Esophagus mucosa (tissue), 1 donor: ENCODE results near the gene ATP7B. TPM values are rescaled to one million over a fixed set of nuclear protein-coding genes. Genes with fewer than 3 reads are reported as not detected.

ENCODE experiments used
- ATAC-seq: fragments of 200-7000 bp; cut with Tn5 transposase; one replicate; pipeline ENCODE4 v1.9.1; 2020
- total RNA-seq: library from RNA; stranded (reverse); gene quantifications from one replicate; pipeline ENCODE4 v1.2.4, GENCODE V29; 2023
- donor health status: DM: yes; HTN: yes; CAD: no.

The ATP7B gene
- total RNA-seq, 1 donor from 2014 or later, result 0.92 TPM

DNA sequence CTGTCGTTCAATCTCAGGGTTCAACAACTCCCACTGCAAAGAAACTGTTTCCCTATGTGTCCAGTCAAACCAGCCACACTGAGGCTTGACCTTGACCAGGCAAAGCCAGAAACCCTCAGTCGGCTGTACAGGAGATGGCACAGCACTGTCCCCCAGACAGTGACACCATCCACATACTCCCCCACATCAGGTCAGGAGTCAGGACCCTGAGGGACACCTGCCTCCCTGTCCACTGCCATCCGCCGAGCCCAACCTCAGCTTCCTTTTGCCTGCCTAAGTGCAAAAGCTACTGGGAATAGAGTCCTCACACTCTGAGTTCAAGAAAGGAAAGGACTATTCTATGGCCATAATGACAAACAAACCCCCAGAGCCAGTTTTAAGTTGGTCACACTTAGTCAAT, 66.8 kb downstream of the ATP7B start:
- ATAC-seq, result no peak

DNA sequence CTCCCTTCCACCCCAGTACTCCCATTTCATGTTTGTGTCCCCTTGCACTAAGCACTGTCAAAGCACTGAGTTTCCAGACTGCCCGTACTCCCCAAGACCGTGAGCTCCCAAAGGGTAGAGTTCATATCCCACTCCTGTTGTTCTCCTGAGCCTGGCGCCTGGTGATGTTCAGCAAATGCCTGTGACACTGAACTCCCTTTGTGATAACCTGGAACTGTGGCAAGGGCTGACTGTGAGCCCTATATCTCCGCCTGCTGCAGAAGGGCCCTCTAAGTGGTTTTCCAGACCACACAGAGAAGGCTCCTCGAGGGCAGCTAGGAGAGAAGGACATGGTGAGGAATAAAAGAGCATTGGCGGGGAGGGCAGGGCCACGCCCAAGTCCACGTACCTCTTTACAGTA, 67.5 kb downstream of the ATP7B start:
- no peak for ATAC-seq

DNA sequence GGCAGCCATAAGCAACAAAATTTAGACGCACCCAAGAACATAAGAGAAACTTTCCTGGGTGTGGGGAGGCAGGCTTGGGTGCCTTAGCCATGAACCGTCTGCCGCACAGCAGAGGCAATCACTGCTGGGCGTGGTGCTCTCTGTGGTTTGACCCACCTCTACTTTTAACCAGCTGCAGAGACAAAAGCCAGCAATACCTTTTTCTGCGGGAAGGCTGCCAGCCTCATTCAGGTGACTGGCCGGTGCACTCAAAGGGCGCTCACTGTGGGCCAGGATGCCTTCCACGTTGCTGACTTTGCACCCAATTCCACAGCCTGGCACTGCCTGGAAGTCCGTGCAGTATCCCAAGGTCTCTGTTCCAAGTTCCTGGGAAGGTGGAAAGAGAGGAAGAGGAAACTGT, 69.1 kb downstream of the ATP7B start:
- peak; percentile 66 for ATAC-seq

DNA sequence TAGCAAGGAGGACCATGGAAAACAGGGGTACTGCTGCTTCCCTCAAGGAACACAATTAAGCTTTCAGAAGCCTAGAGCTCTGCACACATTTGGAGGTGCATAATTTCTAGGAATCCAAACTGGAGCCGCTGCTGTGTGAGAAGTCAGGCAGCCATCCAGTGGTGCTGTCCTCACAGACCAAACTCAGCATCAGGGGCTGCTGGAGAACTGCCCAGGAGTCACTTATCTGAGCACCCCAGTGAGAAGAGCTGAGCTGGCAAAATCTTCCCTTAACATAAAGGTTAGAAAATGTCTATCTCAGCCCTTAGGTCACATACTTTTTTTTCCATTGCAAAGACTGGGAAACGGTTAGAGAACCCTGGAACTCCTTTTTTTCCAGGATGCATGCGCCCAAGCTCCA, 72.8 kb downstream of the ATP7B start:
- ATAC-seq, result no peak

DNA sequence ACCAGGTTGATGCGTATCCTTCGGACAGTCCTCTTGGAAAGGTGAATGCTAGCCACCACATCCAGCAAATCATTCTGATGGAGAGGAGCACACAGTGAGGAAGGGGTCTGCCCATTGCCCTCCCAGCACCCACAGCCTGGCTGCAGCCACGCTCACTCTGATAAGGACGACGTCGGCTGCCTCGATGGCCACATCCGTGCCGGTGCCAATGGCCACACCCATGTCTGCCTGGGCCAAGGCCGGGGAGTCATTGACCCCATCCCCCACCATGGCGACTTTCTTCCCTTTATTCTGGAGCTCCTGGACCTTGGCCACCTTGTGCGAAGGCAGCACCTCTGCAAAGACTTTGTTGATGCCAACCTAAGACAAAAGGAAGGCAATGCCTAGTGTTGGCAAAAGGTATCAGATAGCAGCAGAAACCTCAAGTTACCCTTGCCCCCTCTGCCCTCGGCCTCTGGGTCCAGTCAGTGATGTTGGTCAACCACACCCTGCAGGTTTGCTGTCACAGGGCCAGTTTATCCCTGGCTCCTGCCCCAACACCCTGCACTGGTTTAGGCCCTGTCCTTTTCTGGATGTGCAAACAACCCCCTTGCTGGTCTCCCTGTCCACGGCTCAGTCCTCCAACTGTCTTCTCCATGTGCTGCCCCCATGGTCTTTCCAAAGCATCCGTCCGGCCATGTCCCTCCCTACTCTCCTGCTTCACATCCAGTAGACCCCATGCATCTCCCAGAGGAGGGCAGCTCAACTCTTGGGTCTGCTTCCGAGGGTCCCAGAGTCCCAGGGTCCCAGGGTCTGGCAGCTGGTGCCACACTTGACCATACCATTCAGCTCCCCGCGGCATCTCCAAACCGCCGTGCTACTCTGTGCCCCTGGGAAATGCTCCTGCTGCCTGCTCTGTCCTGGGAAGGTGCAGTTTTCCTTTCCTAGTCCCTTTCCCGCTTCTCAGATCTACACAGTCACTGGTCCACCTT, 73.6 kb downstream of the ATP7B start:
- ATAC-seq, result no peak

DNA sequence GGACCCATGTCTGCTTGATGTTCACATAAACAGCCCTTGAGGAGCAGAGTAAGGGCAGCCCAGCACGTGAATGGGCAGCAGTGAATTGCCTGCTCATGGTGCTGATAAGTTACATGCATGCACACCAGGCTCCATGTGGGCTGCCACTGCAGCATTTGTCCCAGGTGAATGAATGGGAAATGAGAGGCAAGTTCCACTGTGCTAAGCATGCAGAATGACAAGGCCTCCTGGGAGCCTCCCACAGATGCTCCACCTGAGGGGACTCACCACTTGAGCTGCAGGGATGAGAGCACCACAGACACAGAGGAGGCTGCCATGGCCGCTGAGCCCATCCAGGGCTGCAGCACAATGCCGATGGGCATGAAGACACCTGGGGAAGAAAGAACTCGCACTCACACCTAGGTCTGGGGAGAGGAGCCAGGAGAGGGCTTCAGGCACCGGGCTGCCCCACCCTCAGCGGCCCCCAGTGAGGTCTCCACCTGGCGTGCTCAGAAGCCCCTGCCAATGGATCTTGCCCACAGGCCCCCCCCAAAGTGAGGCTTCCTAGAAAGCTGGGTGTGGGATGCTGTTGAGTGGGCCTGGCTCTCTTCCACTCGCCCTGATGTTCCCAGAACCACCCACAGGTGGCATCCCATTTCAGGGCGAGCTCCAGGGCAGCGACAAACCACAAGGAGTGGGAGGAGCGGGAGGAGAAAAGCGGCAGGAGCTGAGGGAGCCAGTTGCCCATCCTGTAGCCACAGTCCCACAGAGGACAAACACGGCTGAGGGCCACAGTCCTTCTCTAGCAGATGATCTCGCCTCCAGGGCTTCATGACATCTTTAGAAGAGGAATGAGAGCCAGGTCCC, 75.7 kb downstream of the ATP7B start:
- ATAC-seq, result peak; percentile 39

DNA sequence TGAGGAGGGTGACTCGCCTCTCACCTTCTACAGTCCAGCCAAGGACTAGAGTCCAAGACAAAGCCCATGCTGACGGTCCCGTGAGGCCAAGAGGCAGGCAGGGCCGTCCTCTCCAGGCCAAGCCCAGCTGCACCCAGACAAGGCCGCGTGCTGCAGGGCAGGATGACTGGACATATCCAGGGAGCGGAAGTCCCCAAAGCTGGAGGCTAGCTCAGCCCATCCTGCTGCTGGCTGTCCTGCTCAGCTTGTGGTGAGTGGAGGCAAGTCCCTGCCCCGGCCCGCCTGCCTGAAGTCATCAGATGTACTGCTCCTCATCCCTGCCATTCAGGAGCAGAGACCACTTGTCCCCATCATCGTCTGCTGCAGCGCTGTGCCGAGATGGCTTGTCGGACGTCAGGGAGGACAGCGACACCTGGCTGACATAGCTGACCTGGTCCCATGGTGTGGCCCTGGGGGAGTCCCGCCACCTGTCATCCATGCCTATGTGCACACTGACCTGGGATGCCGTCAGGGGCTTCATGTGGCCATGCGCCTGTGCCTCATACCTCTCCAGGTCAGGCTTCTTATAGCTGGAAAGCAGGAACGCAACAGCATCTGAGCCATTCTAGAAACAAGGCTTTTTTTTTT, 76.7 kb downstream of the ATP7B start:
- peak; percentile 21 for ATAC-seq

DNA sequence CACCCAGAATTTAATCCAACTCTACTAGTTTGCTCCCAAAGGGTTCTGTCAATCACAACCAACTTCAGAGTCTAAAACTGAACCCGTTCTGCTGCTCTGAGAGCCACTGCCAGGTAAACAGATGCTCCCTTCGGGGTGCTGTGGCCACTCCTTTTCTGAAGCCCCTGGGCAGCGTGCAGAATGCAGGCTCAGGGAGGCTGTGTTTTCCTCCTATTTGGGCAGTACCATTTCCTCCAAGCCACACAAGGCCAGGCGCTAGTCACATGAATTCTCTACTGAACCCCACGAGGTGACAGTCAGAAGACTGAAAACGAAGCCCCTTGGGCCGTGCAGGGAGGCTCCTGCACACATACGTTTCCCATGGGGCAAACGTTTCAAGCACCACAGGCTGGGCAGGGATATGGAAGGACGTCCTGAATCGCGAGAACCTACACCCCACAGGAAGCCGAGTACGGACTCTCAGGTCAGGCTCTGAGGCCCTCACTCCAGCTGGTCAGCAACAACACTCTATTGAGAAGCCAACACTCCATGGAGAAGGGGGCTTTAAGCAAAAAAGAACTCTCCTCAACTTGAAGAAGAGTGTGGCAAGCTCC, 77.7 kb downstream of the ATP7B start:
- no peak for ATAC-seq

DNA sequence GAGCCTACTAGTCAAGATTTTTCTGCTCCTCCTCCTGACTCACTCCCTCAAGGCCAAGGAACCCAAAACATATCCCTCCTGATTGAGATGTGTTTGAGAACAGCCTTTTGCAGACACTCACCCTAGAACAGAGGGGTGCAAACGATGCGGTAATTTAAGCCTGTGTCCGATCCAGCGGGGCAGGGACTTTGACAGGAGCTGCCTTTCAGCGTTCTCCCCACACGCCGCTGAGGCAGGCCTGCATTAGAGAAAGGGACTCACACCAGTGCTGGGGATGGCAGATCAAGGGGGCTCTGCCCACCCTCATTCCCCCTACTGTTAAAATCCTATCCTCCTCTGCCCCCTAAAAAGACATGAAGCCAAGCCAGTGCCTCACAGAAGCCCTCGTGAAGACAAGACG, 79.0 kb downstream of the ATP7B start:
- no peak for ATAC-seq

DNA sequence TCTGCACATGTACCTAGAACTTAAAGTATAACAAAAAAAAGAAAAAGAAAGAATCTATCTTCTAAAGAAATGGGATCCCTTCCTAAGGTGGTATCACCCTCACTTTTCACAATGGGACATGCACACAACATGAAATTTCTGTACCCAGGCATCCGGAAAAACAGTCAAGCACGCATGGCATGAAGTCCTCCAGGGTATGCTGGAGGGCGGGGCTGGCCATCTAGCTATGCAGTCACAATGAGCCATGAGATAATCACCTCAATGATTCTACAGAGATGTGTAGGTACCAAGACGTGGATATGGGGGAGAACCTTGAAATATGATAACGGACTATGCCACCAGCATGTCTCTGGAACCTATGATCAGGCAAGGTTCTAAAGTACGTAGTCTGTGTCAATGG, 79.6 kb downstream of the ATP7B start:
- no peak for ATAC-seq

DNA sequence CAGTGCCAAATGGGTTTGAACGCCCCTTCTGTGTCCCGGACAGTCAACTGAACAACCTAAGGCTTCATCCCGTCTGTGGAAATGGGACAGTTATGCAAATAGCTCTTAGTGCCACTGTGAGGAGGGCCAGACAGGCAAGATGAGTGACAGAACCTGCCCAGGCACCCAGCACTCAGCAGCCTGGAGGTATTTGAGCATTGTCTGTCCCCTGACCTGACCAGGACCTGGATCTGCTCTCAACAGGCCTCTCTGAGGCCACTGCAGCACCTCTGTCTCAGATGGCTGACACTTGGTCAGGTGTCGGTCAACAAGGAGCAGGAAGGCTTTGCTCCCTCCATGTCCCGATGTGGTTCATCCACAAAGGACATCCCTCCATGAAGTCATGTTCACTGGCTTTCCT, 81.6 kb downstream of the ATP7B start:
- ATAC-seq, result no peak

DNA sequence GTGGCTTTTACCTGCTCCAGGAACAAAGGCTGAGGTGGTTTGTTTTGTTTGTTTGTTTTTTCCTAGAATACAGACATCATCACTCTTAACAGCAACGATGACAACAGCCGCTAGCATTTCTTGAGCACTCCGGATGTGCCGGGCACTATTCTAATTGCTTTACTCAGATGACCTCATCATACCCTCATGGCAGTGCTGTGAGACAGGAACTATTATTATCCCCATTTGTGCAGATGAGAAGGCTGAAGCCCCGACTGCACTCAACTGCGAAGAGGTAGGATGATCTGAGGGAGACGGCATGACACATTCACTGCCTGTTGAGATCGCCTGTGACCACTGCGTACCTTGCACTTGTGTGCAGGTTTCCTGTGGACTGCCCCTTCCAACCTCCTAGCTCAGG, 83.0 kb downstream of the ATP7B start:
- no peak for ATAC-seq

DNA sequence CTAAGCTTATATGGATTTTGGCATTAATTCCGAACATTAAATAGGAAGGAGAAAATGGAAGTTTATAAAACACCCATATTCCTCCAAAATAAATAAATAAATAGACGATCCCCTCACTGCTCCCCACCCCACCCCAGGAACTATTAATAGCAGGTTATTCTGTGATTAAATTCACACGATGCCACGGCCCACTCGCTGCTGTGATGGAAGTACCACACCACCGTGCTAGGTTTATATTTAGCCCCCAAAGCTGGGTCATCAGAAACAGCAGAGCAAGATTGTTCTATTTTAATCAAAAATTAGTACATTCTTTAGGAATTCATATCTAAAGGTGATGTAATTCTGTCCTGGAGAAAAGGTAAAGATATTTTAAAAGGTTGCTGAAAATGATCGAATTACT, 84.1 kb downstream of the ATP7B start:
- ATAC-seq, result no peak

DNA sequence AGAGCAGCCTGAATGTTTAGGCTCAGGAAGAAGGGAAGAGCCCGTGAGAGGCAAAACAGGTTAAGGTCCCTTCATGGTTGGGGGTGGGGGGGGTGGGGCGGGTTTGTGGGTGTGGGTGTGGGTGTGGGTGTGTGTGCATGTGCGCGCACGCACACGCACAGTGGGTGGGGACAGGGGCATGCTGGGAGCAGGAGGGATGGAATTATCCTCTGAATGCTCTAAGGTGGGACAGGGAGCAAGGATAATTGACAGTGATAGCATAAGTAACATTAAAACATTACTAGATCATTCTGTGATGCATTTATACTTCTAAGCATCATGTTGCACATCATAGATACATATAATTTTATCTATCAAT, 84.7 kb downstream of the ATP7B start:
- no peak for ATAC-seq

DNA sequence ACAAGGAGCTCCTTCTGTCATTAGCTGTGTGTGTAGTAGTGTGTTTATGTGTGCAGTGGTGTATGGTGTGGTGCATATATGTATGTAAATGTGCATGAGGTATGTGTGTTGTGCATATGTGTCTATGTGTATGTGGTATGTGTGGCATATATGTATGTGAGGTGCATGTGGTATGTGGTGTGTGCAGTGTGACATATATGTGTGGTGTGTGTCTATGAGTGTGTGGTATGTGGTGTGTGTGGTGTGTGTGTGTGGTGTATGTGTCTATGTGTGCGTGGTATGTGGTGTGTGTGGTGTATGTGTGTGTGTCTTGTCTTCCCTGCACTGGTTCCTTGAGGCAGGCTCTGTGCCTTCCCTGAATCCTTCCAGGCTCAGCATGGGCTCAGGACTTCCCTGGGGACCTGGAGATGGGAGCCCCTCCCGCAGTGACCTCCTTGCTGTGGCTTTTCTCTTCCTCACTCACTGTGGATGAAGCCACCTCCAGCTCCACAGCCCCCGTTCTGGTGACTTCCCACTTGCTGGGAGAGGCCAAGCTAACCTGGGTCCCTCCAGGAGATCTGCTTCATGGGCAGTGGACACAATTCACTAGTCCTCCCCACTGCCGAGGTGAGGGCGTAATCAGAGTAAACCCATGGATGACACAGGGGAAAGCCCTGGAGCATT, 85.3 kb downstream of the ATP7B start:
- ATAC-seq, result no peak

DNA sequence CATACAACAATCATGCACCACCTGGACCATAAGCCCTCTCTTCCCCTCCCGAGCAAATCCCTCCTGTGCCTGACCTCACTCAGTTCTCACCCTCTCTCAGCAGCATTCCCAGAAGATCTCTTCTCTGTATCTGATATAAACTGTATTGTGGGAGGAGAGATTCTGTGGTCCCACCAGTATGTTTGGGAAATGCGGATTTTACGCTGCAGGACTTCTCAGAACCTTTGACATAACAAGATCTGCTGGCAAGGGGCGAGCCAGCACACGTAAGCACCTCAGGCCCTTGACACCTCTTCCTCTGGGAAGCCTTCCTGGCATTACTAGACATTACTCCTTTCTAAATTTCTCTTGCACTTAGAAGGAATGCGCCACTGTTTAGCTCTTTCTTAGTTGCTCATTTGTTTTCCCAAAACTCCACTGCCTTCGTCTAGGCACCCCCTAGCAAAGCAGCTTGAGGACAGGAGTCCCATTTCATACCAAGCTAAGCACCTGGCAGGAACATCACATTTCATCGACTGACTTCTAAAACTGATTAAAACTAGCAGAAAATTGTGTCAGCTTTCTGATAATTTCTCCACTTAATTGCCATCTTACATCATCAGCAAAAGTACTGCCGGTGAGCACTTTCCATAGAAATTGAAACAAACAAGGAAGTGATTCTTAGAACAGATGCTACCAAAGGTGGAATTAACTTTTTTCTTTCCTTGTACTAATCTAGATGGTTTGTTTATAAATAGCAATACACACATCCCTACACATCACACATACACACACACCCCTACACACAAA, 86.3 kb downstream of the ATP7B start:
- no peak for ATAC-seq

DNA sequence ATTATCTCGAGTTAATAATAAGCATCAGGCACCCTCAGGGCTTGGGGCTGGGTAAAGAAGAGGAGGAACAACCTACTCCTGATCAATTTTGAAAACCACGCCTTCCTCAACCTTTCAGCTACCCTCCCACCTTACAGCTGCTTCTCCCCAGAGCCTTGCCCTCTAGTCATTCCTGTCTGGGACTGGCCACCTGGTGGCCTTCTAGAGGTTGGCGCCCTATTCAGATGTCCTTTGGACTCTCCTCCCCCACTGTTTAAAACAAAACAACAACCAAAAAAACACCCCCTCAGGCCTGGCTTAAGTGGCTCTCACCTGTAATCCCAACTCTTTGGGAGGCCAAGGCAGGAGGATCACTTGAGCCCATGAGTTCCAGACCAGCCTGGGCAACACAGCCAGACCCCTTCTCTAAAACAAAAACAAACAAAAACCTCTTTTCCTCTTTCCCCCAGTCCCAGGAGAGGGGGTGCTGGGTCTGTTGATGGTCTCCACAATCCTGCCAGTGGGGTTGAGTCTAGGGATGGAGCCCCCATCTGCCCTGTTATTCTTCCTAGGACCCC, 87.2 kb downstream of the ATP7B start:
- ATAC-seq, result peak; percentile 31

DNA sequence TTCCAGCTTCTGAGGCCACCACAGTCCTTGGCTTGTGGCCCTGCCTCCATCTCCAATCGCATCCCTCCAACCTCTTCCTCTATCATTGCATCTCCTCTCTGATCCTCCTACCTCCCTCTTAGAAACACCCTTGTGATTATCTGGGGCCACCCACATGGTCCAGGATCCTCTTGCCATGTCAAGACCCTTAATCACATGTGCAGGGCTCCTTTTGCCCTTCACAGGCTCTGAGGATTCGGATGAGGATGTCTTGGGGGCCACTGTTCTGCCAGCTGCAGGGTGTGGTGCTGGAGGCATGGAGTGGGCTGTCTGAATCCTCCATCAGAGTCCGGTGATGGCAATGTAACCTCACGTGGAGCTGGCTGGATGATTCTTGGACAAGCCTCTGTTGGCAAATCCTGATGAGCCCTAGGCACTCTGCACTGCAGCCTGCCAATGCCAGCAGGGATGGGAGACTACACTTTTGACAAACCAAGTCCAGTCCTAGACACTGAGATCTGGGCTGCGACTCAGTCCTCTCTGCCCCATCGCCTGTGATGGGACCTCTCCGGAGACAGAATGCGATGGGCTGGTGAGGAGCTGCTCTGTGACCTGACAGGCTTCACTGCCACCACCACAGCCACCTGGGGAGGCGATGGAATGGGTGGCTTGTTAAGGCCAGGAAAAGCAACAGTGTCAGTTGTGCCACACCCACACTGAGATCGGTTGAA, 88.3 kb downstream of the ATP7B start:
- no peak for ATAC-seq

DNA sequence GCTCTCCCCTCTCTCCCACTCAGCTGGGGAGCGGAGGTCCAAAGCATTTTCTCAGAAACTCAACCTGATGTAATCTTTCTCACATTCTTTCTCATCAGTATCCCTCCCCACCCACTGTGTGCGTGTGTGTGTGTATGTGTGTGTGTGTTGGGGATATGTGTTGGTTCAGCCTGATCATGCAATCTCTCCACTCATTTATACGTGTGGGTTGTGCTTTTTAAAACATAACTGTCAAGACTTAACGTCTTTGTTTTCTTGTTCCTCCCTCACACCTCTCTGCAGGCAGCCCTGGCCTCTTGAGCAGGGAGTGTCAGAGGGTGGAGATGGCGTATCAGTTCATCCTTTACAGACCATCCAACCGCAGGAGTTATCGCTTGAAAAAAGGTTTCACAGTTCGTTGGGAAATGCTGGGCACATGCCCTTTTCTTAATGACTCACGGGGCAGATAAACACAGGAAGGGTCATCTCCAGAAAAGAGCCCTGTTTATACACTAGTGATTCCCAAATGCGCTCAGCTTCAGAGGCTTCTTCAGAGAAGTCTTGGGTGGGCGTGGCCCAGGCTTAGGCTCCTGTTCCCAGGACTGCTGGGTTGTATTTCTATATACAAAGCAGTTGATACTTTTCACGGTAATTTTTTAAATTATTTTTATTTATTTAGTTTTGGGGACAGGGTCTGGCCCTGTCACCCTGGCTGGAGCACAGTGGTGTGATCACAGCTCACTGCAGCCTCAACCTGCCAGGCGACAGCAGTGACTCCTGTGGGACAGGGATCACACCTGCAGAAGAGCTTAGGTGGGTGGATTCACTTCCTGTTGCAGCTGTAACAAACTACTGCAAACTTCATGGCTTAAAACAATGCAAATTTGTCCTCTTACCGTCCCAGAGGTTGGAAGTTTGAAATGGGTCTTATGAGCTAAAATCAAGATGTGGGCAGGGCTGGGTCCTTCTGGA, 89.2 kb downstream of the ATP7B start:
- ATAC-seq, result no peak
